ENCODE measurements around the gene DLG5.

- TF ChIP-seq EZH2phosphoT487 (IDR thresholded peaks at IDR 0.05; ENCODE audit: insufficient read depth, low read depth) (no peak), EZH2 (IDR thresholded peaks at IDR 0.05; ENCODE audit: insufficient read depth, poor library complexity, severe bottlenecking) (no peak)
These were observed 144.1 kb downstream of the DLG5 start for GRCh38 chr10:77782328-77783061.
